WTC11 (cell line): ENCODE measurements around the gene TMTC2. TPM values are rescaled to one million over a fixed set of nuclear protein-coding genes. Genes with fewer than 3 reads are reported as not detected.

Experiments
- ATAC-seq: fragments of 200-7000 bp; cut with Tn5 transposase; 2 replicates; pipeline ENCODE4 v1.10.0; 2021; ENCODE audit warnings: mild to moderate bottlenecking, moderate library complexity
- CTCF ChIA-PET: fragments of 300-600 bp; sonication (Branson Sonifier 250); formaldehyde crosslinking; loops from one replicate; lab custom pipeline; 2021; ENCODE audit warnings: antibody characterized with exemption; lab: Charles Lee
- POLR2A ChIA-PET: fragments of 350-600 bp; sonication (Branson Sonifier 250); formaldehyde crosslinking; loops from one replicate; lab custom pipeline; 2021; ENCODE audit warnings: antibody characterized with exemption; lab: Charles Lee
- DNase-seq: peaks from one replicate; pipeline ENCODE4 v3.0.0; 2021; ENCODE audit warnings: low spot score
- H3K27ac Mint-ChIP-seq: 2 replicates; pipeline ENCODE4 v1.8.0; 2021; ENCODE audit warnings: mixed read lengths
- H3K27me3 Mint-ChIP-seq: 2 replicates; pipeline ENCODE4 v1.8.0; 2021; ENCODE audit warnings: low read depth, mild to moderate bottlenecking, moderate library complexity, mixed read lengths
- H3K36me3 Mint-ChIP-seq: 2 replicates; pipeline ENCODE4 v1.8.0; 2021; ENCODE audit warnings: mixed read lengths
- H3K4me1 Mint-ChIP-seq: 2 replicates; pipeline ENCODE4 v1.8.0; 2022; ENCODE audit warnings: mixed read lengths
- H3K4me3 Mint-ChIP-seq: 2 replicates; pipeline ENCODE4 v1.8.0; 2021; ENCODE audit warnings: mild to moderate bottlenecking, moderate library complexity, mixed read lengths
- H3K9me3 Mint-ChIP-seq: 2 replicates; pipeline ENCODE4 v1.8.0; 2021; ENCODE audit warnings: mixed read lengths
- ARID4B ChIP-seq: sonication (generic); formaldehyde crosslinking; IDR thresholded peaks from 2 replicates; pipeline ENCODE4 v1.8.0; 2023; ENCODE audit warnings: missing genetic modification reagents, mild to moderate bottlenecking, borderline replicate concordance
- CREB1 ChIP-seq: sonication (generic); formaldehyde crosslinking; IDR thresholded peaks from 2 replicates; pipeline ENCODE4 v1.8.0; 2023; ENCODE audit warnings: mild to moderate bottlenecking, missing genetic modification reagents
- ELF4 ChIP-seq: sonication (generic); formaldehyde crosslinking; IDR thresholded peaks from 2 replicates; pipeline ENCODE4 v1.8.1; 2022; ENCODE audit warnings: low read depth, mild to moderate bottlenecking, moderate library complexity, missing genetic modification reagents
- ESRRA ChIP-seq: sonication (generic); formaldehyde crosslinking; IDR thresholded peaks from 2 replicates; pipeline ENCODE4 v1.8.1; 2022; ENCODE audit warnings: mild to moderate bottlenecking, missing genetic modification reagents, borderline replicate concordance
- ETV6 ChIP-seq: sonication (generic); formaldehyde crosslinking; IDR thresholded peaks from 2 replicates; pipeline ENCODE4 v1.8.1; 2022; ENCODE audit warnings: mild to moderate bottlenecking, missing genetic modification reagents
- FOXP1 ChIP-seq: sonication (generic); formaldehyde crosslinking; IDR thresholded peaks from 2 replicates; pipeline ENCODE4 v1.8.0; 2022; ENCODE audit warnings: missing genetic modification reagents, mild to moderate bottlenecking, moderate library complexity, borderline replicate concordance
- HMGA2 ChIP-seq: fragments of 250-450 bp; sonication (Bioruptor Pico); IDR thresholded peaks from 2 replicates; pipeline ENCODE4 v1.4.0; 2021; ENCODE audit warnings: mild to moderate bottlenecking, moderate library complexity
- NFATC4 ChIP-seq: fragments of 250-450 bp; sonication (Bioruptor Pico); IDR thresholded peaks from 2 replicates; pipeline ENCODE4 v1.9.0; 2021; ENCODE audit warnings: mild to moderate bottlenecking
- NFE2L1 ChIP-seq: sonication (generic); formaldehyde crosslinking; IDR thresholded peaks from 2 replicates; pipeline ENCODE4 v1.8.1; 2023; ENCODE audit warnings: missing genetic modification reagents
- NR2C2 ChIP-seq: sonication (generic); formaldehyde crosslinking; IDR thresholded peaks from 2 replicates; pipeline ENCODE4 v1.8.0; 2022; ENCODE audit warnings: mild to moderate bottlenecking, missing genetic modification reagents
- PREB ChIP-seq: sonication (generic); formaldehyde crosslinking; IDR thresholded peaks from 2 replicates; pipeline ENCODE4 v1.8.1; 2022; ENCODE audit warnings: mild to moderate bottlenecking, missing genetic modification reagents, moderate library complexity, borderline replicate concordance
- RELA ChIP-seq: sonication (generic); formaldehyde crosslinking; IDR thresholded peaks from 2 replicates; pipeline ENCODE4 v1.8.1; 2022; ENCODE audit warnings: missing genetic modification reagents, mild to moderate bottlenecking, borderline replicate concordance
- SMAD3 ChIP-seq: sonication (generic); formaldehyde crosslinking; IDR thresholded peaks from 2 replicates; pipeline ENCODE4 v1.8.0; 2022; ENCODE audit warnings: missing genetic modification reagents, mild to moderate bottlenecking, borderline replicate concordance
- ZNF232 ChIP-seq: sonication (generic); formaldehyde crosslinking; IDR thresholded peaks from 2 replicates; pipeline ENCODE4 v1.8.0; 2022; ENCODE audit warnings: mild to moderate bottlenecking, missing genetic modification reagents
- ZNF396 ChIP-seq: fragments of 250-450 bp; sonication (Bioruptor Pico); IDR thresholded peaks from 2 replicates; pipeline ENCODE4 v1.8.0; 2021; ENCODE audit warnings: mild to moderate bottlenecking, moderate library complexity, borderline replicate concordance
- ZNF671 ChIP-seq: fragments of 250-450 bp; sonication (Bioruptor Pico); IDR thresholded peaks from 2 replicates; pipeline ENCODE4 v1.8.0; 2021; ENCODE audit warnings: mild to moderate bottlenecking
- total RNA-seq: library from RNA; stranded (reverse); gene quantifications from 3 replicates; pipeline ENCODE4 v1.2.3, GENCODE V29; 2021
- TF ChIP-seq, protein P1 (sequence below): fragments of 200-600 bp; IDR thresholded peaks from 2 replicates; pipeline ENCODE4 v1.8.0; 2022; ENCODE audit warnings: antibody characterized with exemption
- TF ChIP-seq, protein P2 (sequence below): sonication (generic); formaldehyde crosslinking; IDR thresholded peaks from 2 replicates; pipeline ENCODE4 v1.8.1; 2023; ENCODE audit warnings: mild to moderate bottlenecking, missing genetic modification reagents, moderate library complexity

Gene TMTC2
- total RNA-seq, 1 experiment from 2014 or later: 6.4 TPM

DNA sequence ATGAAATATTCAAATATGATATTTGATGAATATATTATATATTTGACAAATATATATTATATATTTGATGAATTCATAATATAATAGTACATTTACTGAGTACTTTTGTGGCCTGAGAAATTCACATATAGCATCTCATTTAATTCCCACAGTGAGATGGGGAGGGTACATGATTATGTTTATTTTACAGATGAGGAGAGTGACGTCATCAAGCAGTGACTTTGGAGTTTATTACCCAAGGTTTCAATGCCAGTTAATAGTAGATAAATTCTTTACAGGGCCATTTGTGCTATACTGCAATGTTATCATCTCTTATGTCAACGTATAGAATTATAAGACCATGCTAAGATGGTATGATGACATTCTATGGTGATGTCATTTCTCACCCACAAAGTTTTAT is 352.7 kb downstream of the TMTC2 start:
- CTCF ChIA-PET: interaction anchor here (0.8 kb wide), 1 partner anchor 353 kb away, joined by 3 read pairs; no protein-coding TSS in a partner anchor
- no peak for ATAC-seq
- H3K9me3 Mint-ChIP-seq: no peaks in the 10 kb centered on the region

GRCh38 chr12:83040339-83040738 is 353.6 kb downstream of the TMTC2 start:
- TF ChIP-seq HMGA2 (no peak), ESRRA (CRISPR knock-in tag) (no peak), ZNF232 (CRISPR knock-in tag) (no peak), NFE2L1 (no peak)
- TF ChIP-seq, protein P1, sequence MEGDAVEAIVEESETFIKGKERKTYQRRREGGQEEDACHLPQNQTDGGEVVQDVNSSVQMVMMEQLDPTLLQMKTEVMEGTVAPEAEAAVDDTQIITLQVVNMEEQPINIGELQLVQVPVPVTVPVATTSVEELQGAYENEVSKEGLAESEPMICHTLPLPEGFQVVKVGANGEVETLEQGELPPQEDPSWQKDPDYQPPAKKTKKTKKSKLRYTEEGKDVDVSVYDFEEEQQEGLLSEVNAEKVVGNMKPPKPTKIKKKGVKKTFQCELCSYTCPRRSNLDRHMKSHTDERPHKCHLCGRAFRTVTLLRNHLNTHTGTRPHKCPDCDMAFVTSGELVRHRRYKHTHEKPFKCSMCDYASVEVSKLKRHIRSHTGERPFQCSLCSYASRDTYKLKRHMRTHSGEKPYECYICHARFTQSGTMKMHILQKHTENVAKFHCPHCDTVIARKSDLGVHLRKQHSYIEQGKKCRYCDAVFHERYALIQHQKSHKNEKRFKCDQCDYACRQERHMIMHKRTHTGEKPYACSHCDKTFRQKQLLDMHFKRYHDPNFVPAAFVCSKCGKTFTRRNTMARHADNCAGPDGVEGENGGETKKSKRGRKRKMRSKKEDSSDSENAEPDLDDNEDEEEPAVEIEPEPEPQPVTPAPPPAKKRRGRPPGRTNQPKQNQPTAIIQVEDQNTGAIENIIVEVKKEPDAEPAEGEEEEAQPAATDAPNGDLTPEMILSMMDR: no peak
- DNase-seq (no peak), ATAC-seq (no peak)
- Mint-ChIP-seq H3K4me3 (no peak overlapping the region), H3K4me1 (peaks cover 20% of the 10 kb centered on the region), H3K27ac (no peak overlapping the region), H3K27me3 (no peaks in the 10 kb centered on the region), H3K36me3 (no peaks in the 10 kb centered on the region), H3K9me3 (no peaks in the 10 kb centered on the region)
- ChIA-PET POLR2A (no interaction called here), CTCF (interaction anchor here (0.6 to 0.8 kb wide), 2 partner anchors 130 to 354 kb away, joined by 3 read pairs; no protein-coding TSS in a partner anchor)

More for the DNA sequence above, 352.7 kb downstream of the TMTC2 start:
- TF ChIP-seq FOXP1: no peak
- TF ChIP-seq NFATC4: no peak
- no peak for TF ChIP-seq CREB1 (CRISPR knock-in tag)
- TF ChIP-seq ZNF671 (CRISPR knock-in tag): no peak
- TF ChIP-seq ESRRA (CRISPR knock-in tag): no peak
- TF ChIP-seq ARID4B (CRISPR knock-in tag): no peak
- no peak for TF ChIP-seq NR2C2 (CRISPR knock-in tag)
- TF ChIP-seq ZNF396 (CRISPR knock-in tag): no peak
- TF ChIP-seq ELF4 (CRISPR knock-in tag): no peak
- no peak for TF ChIP-seq PREB (CRISPR knock-in tag)
- no peak for TF ChIP-seq RELA (CRISPR knock-in tag)
- TF ChIP-seq ETV6 (CRISPR knock-in tag): no peak
- TF ChIP-seq, protein P1: no peak
- TF ChIP-seq, protein P2, sequence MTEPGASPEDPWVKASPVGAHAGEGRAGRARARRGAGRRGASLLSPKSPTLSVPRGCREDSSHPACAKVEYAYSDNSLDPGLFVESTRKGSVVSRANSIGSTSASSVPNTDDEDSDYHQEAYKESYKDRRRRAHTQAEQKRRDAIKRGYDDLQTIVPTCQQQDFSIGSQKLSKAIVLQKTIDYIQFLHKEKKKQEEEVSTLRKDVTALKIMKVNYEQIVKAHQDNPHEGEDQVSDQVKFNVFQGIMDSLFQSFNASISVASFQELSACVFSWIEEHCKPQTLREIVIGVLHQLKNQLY (CRISPR knock-in tag): no peak
- TF ChIP-seq SMAD3: no peak
- H3K36me3 Mint-ChIP-seq: no peaks in the 10 kb centered on the region
- H3K4me3 Mint-ChIP-seq: no peak overlapping the region
- DNase-seq: no peak
- H3K27ac Mint-ChIP-seq: no peak overlapping the region
- no peaks in the 10 kb centered on the region for H3K27me3 Mint-ChIP-seq
- POLR2A ChIA-PET: no interaction called here
- peaks cover 20% of the 10 kb centered on the region for H3K4me1 Mint-ChIP-seq
